Measurements from ENCODE around the gene TP53TG5.

Gene TP53TG5

GRCh38 chr20:45378191-45378590, at the start of gene TP53TG5:
Gene TP53TG5, minus strand, starts transcription at chr20:45378325. Its CDS starts 89 bp downstream, at chr20:45378236.
- no peak for DNase-seq (ENCODE audit: low spot score)

GRCh38 chr20:45427236-45428149, 49.4 kb upstream of the TP53TG5 start:
- DNase-seq (ENCODE audit: low spot score), result no peak

GRCh38 chr20:45426320-45427016, 48.3 kb upstream of the TP53TG5 start:
- DNase-seq (ENCODE audit: low spot score), result no peak

GRCh38 chr20:45425561-45425960, 47.4 kb upstream of the TP53TG5 start:
- DNase-seq (ENCODE audit: low spot score), result no peak

- DNase-seq (ENCODE audit: low spot score), result no peak
Observed at GRCh38 chr20:45423700-45424099, 45.6 kb upstream of the TP53TG5 start.

- DNase-seq (ENCODE audit: low spot score), result no peak
Observed at GRCh38 chr20:45420125-45420524, 42.0 kb upstream of the TP53TG5 start.

- DNase-seq (ENCODE audit: low spot score), result peak; percentile 60
Observed at GRCh38 chr20:45419188-45420091, 41.3 kb upstream of the TP53TG5 start.

GRCh38 chr20:45416917-45417316, 38.8 kb upstream of the TP53TG5 start:
- DNase-seq (ENCODE audit: low spot score), result no peak

GRCh38 chr20:45415822-45416637, 37.9 kb upstream of the TP53TG5 start, which contains the start of gene PIGT:
Gene PIGT, plus strand, starts transcription at chr20:45416141. Its CDS starts 16 bp downstream, at chr20:45416157.
- DNase-seq (ENCODE audit: low spot score), result peak; percentile 86

GRCh38 chr20:45413479-45413878, 35.4 kb upstream of the TP53TG5 start:
- DNase-seq (ENCODE audit: low spot score), result no peak

GRCh38 chr20:45412653-45413052, 34.5 kb upstream of the TP53TG5 start:
- no peak for DNase-seq (ENCODE audit: low spot score)

- DNase-seq (ENCODE audit: low spot score), result no peak
Observed at GRCh38 chr20:45410887-45411286, 32.8 kb upstream of the TP53TG5 start.

GRCh38 chr20:45409521-45410272, 31.6 kb upstream of the TP53TG5 start:
- DNase-seq (ENCODE audit: low spot score), result no peak

- DNase-seq (ENCODE audit: low spot score), result no peak
Observed at GRCh38 chr20:45408646-45409213, 30.6 kb upstream of the TP53TG5 start.

- DNase-seq (ENCODE audit: low spot score), result peak; percentile 19
Observed at GRCh38 chr20:45407783-45408645, 29.9 kb upstream of the TP53TG5 start, which contains the start of gene DBNDD2. Gene DBNDD2, plus strand, starts transcription at chr20:45408289. Its CDS starts 179 bp downstream, at chr20:45408468.

GRCh38 chr20:45407067-45407745, 29.1 kb upstream of the TP53TG5 start:
- DNase-seq (ENCODE audit: low spot score), result peak; percentile 77

- DNase-seq (ENCODE audit: low spot score), result peak; percentile 84
Observed at GRCh38 chr20:45406260-45407066, 28.3 kb upstream of the TP53TG5 start.
